ENCODE results near the gene KIF3A. TPM values are rescaled to one million over a fixed set of nuclear protein-coding genes. Genes with fewer than 3 reads are reported as not detected.

KIF3A gene
- total RNA-seq, 1 donor = 12.7 TPM

DNA sequence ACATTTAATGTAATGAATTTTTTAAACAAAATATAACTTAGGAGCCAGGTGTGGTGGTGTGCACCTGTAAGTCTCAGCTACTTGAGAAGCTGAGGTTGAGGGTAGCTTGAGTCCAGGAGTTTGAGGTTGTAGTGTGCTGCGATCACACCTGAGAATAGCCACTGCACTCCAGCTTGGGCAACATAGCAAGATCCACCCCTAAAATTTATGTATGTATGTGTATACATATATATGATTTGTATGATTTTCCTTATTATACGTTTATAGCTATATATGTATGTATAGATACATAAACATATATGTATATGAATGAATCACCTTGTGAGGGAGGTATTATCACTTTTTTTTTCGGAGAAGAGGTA, 9.2 kb upstream of the KIF3A start:
- H3K36me3 ChIP-seq (ENCODE audit: insufficient read depth, low read length) = no peaks in the 10 kb centered on the region
- no peaks in the 10 kb centered on the region for H3K9me3 ChIP-seq (ENCODE audit: low read depth, low read length)
- DNase-seq (ENCODE audit: insufficient read length, low spot score, missing footprints) = no peak
- TF ChIP-seq, protein P1, sequence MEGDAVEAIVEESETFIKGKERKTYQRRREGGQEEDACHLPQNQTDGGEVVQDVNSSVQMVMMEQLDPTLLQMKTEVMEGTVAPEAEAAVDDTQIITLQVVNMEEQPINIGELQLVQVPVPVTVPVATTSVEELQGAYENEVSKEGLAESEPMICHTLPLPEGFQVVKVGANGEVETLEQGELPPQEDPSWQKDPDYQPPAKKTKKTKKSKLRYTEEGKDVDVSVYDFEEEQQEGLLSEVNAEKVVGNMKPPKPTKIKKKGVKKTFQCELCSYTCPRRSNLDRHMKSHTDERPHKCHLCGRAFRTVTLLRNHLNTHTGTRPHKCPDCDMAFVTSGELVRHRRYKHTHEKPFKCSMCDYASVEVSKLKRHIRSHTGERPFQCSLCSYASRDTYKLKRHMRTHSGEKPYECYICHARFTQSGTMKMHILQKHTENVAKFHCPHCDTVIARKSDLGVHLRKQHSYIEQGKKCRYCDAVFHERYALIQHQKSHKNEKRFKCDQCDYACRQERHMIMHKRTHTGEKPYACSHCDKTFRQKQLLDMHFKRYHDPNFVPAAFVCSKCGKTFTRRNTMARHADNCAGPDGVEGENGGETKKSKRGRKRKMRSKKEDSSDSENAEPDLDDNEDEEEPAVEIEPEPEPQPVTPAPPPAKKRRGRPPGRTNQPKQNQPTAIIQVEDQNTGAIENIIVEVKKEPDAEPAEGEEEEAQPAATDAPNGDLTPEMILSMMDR (IDR thresholded peaks at IDR 0.05; ENCODE audit: extremely low read depth, low read depth, low read length) = no peak
- H3K27ac ChIP-seq (ENCODE audit: low read depth, low read length) = no peak overlapping the region
- no peak overlapping the region for H3K4me3 ChIP-seq (ENCODE audit: insufficient read depth, low read length)
- H4K20me1 ChIP-seq (ENCODE audit: insufficient read depth, low read length) = peaks cover 8% of the 10 kb centered on the region
- peaks cover 72% of the 10 kb centered on the region for H3K27me3 ChIP-seq (ENCODE audit: insufficient read depth, low read length)
- H3K4me1 ChIP-seq (ENCODE audit: insufficient read depth, low read length) = peaks cover 13% of the 10 kb centered on the region
- no peaks in the 10 kb centered on the region for H3K79me2 ChIP-seq (ENCODE audit: insufficient read depth, low read length)
- peak overlapping the region; percentile 46 for H3K4me2 ChIP-seq (ENCODE audit: insufficient read depth, low read length)
- no peak overlapping the region for H2AFZ ChIP-seq (ENCODE audit: low read length)

DNA sequence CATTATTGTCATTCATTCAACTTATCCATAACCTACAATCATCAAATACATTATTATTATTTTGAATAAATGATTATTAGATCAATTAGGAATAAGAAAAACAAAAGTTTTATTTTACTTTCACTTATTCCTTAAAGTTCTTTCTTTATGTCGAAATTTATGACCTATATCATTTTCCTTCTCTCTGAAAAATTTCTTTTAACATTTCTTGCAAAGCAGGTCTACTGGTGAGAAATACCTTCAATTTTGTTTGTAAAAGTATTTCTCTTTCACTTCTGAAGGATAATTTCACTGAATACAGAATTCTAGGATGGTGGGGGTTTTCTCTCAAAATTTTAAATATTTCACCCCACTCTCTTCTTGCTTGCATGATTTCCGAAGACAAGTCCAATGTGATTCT, 7.3 kb upstream of the KIF3A start:
- peaks cover 68% of the 10 kb centered on the region for H3K27me3 ChIP-seq (ENCODE audit: insufficient read depth, low read length)
- H3K4me1 ChIP-seq (ENCODE audit: insufficient read depth, low read length) = peaks cover 5% of the 10 kb centered on the region
- H2AFZ ChIP-seq (ENCODE audit: low read length) = no peak overlapping the region
- DNase-seq (ENCODE audit: insufficient read length, low spot score, missing footprints) = no peak
- no peaks in the 10 kb centered on the region for H4K20me1 ChIP-seq (ENCODE audit: insufficient read depth, low read length)
- H3K9me3 ChIP-seq (ENCODE audit: low read depth, low read length) = no peaks in the 10 kb centered on the region
- no peaks in the 10 kb centered on the region for H3K79me2 ChIP-seq (ENCODE audit: insufficient read depth, low read length)
- TF ChIP-seq, protein P1 (IDR thresholded peaks at IDR 0.05; ENCODE audit: extremely low read depth, low read depth, low read length) = no peak
- H3K4me3 ChIP-seq (ENCODE audit: insufficient read depth, low read length) = no peak overlapping the region
- no peak overlapping the region for H3K27ac ChIP-seq (ENCODE audit: low read depth, low read length)
- H3K36me3 ChIP-seq (ENCODE audit: insufficient read depth, low read length) = no peaks in the 10 kb centered on the region
- no peak overlapping the region for H3K4me2 ChIP-seq (ENCODE audit: insufficient read depth, low read length)

DNA sequence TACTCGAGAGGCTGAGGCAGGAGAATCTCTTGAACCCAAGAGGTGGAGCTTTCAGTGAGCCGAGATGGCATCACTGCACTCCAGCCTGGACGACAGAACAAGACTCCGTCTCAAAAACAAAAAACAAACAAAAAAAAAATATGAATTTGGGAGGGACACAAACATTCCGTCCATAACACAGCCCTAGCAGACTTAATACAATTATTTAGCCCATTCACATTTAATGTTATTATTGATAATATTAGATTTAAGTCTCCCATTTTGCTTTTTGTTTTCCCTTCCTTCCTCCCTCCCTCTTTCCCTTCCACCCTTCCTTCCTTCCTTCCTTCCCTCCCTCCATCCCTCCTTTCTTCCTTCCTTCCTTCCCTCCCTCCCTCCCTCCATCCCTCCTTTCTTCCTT, 5.3 kb upstream of the KIF3A start:
- H3K4me2 ChIP-seq (ENCODE audit: insufficient read depth, low read length) = no peak overlapping the region
- peaks cover 47% of the 10 kb centered on the region for H3K27me3 ChIP-seq (ENCODE audit: insufficient read depth, low read length)
- no peaks in the 10 kb centered on the region for H4K20me1 ChIP-seq (ENCODE audit: insufficient read depth, low read length)
- H3K4me3 ChIP-seq (ENCODE audit: insufficient read depth, low read length) = no peak overlapping the region
- TF ChIP-seq, protein P1 (IDR thresholded peaks at IDR 0.05; ENCODE audit: extremely low read depth, low read depth, low read length) = no peak
- no peaks in the 10 kb centered on the region for H3K9me3 ChIP-seq (ENCODE audit: low read depth, low read length)
- no peak overlapping the region for H3K27ac ChIP-seq (ENCODE audit: low read depth, low read length)
- H3K4me1 ChIP-seq (ENCODE audit: insufficient read depth, low read length) = peaks cover 8% of the 10 kb centered on the region
- DNase-seq (ENCODE audit: insufficient read length, low spot score, missing footprints) = no peak
- H2AFZ ChIP-seq (ENCODE audit: low read length) = no peak overlapping the region
- no peaks in the 10 kb centered on the region for H3K36me3 ChIP-seq (ENCODE audit: insufficient read depth, low read length)
- no peaks in the 10 kb centered on the region for H3K79me2 ChIP-seq (ENCODE audit: insufficient read depth, low read length)

DNA sequence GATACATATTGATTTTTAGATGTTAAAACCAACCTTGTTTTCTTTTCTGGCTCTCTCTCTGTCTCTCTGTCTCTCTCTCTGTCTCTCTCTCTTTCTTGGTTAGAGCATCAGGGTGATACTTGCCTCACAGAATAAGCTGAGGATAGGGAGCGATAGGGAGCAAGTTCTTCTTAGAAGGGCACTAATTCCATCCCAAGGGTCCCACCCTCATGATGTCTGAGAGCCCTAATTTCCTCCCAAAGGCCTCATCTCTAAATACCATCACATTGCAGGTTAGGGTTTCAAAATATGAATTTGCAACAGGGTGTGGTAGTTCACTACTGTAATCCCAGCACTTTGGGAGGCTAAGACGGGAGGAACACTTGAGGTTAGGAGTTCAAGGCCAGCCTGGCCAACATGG, 4.8 kb upstream of the KIF3A start:
- Histone ChIP-seq H3K4me3 (ENCODE audit: insufficient read depth, low read length) (no peak overlapping the region), H3K9me3 (ENCODE audit: low read depth, low read length) (no peaks in the 10 kb centered on the region), H3K79me2 (ENCODE audit: insufficient read depth, low read length) (no peaks in the 10 kb centered on the region), H2AFZ (ENCODE audit: low read length) (no peak overlapping the region), H4K20me1 (ENCODE audit: insufficient read depth, low read length) (no peaks in the 10 kb centered on the region), H3K4me2 (ENCODE audit: insufficient read depth, low read length) (no peak overlapping the region), H3K27ac (ENCODE audit: low read depth, low read length) (no peak overlapping the region), H3K27me3 (ENCODE audit: insufficient read depth, low read length) (peaks cover 43% of the 10 kb centered on the region), H3K36me3 (ENCODE audit: insufficient read depth, low read length) (no peaks in the 10 kb centered on the region), H3K4me1 (ENCODE audit: insufficient read depth, low read length) (peaks cover 8% of the 10 kb centered on the region)
- TF ChIP-seq, protein P1 (IDR thresholded peaks at IDR 0.05; ENCODE audit: extremely low read depth, low read depth, low read length) = no peak
- DNase-seq (ENCODE audit: insufficient read length, low spot score, missing footprints) = no peak

All from osteoblast (primary cell).